ENCODE results near the gene GRK2.
A peak's percentile ranks its signal among the peaks of the same experiment; 100 is the strongest.
"Not testable (repeated sequence)": the region's sequence is repeated elsewhere in the genome, so short reads cannot be mapped to it uniquely, and the experiment has no call there.

GRK2 gene

GRCh38 chr11:67317205-67317887, 51.1 kb downstream of the GRK2 start:
- peak; percentile 99 for DNase-seq

- no peak for DNase-seq
These were observed 51.7 kb downstream of the GRK2 start for GRCh38 chr11:67317888-67318555.

- not testable (repeated sequence) for DNase-seq
These were observed 52.6 kb downstream of the GRK2 start for GRCh38 chr11:67318876-67319275.

- DNase-seq = no peak
These were observed 53.7 kb downstream of the GRK2 start for GRCh38 chr11:67320011-67320410.

- DNase-seq = no peak
These were observed 54.4 kb downstream of the GRK2 start for GRCh38 chr11:67320691-67321090.

GRCh38 chr11:67321313-67321871, 55.1 kb downstream of the GRK2 start:
- DNase-seq = no peak

- no peak for DNase-seq
These were observed 55.8 kb downstream of the GRK2 start for GRCh38 chr11:67322049-67322448.

- no peak for DNase-seq
These were observed 57.3 kb downstream of the GRK2 start for GRCh38 chr11:67323526-67323925.

- DNase-seq = no peak
These were observed 65.9 kb downstream of the GRK2 start for GRCh38 chr11:67332081-67332691.

Measured in activated CD4-positive, alpha-beta T cell treated with anti-CD3 and anti-CD28 coated beads, Interleukin-2, Interleukin-6, amounts not matched to agents 100 ng/mL and 50 ng/mL, durations not matched to agents 16 hours and 8 hours (primary cell).